AG09309 (cell line): Measurements from ENCODE around the gene PPP1R37.

Experiments
- DNase-seq: peaks from one replicate; pipeline ENCODE4 v3.0.0-alpha.2; 2010; ENCODE audit warnings: low read depth
- H3K4me3 ChIP-seq: 2 replicates; pipeline ENCODE4 v1.5.1; 2011; ENCODE audit warnings: mild to moderate bottlenecking, low read depth, low read length, moderate library complexity; ENCODE audit not compliant: control insufficient read depth
- TF ChIP-seq, protein P1 (sequence below): IDR thresholded peaks from 2 replicates; pipeline ENCODE4 v1.5.1; 2011; ENCODE audit warnings: mild to moderate bottlenecking, low read depth, low read length, inconsistent platforms; ENCODE audit not compliant: insufficient read depth, control insufficient read depth; ENCODE audit errors: missing control alignments

Gene PPP1R37

GRCh38 chr19:45087531-45087930 lies 5.4 kb upstream of the PPP1R37 start:
- no peak overlapping the region for H3K4me3 ChIP-seq
- TF ChIP-seq, protein P1, sequence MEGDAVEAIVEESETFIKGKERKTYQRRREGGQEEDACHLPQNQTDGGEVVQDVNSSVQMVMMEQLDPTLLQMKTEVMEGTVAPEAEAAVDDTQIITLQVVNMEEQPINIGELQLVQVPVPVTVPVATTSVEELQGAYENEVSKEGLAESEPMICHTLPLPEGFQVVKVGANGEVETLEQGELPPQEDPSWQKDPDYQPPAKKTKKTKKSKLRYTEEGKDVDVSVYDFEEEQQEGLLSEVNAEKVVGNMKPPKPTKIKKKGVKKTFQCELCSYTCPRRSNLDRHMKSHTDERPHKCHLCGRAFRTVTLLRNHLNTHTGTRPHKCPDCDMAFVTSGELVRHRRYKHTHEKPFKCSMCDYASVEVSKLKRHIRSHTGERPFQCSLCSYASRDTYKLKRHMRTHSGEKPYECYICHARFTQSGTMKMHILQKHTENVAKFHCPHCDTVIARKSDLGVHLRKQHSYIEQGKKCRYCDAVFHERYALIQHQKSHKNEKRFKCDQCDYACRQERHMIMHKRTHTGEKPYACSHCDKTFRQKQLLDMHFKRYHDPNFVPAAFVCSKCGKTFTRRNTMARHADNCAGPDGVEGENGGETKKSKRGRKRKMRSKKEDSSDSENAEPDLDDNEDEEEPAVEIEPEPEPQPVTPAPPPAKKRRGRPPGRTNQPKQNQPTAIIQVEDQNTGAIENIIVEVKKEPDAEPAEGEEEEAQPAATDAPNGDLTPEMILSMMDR = no peak
- no peak for DNase-seq

DNA sequence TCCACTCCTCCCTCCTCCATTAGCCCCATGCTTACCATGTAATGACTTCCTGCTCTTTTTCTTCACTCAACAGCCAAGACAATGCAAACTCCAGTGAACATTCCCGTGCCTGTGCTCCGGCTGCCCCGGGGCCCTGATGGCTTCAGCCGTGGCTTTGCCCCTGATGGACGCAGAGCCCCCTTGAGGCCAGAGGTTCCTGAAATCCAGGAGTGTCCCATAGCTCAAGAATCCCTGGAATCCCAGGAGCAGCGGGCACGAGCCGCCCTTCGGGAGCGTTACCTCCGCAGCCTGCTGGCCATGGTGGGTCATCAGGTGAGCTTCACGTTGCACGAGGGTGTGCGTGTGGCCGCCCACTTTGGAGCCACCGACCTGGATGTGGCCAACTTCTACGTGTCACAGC lies 2.9 kb upstream of the PPP1R37 start:
- no peak for DNase-seq
- TF ChIP-seq, protein P1 = no peak
- no peak overlapping the region for H3K4me3 ChIP-seq

DNA sequence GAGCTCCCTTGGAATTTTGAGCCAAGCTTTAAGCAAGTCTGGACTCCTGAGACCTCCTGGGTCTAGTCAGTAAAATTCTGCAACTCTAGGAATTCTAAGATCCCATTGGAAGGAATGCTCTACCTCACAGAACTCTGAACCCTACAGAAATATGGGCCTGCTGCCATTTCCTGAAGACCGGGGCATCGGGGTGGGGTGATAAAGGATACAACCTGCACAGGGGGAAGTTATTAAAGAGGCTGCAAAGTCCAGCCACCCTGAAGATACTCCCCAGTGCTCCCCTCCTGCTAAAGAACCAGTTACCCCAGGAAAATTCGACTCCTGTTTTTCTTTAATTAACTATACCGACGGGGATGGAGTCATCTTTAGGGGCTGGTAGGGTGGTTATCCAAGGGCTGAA lies 2.4 kb upstream of the PPP1R37 start:
- no peak for DNase-seq
- peak overlapping the region; percentile 39 for H3K4me3 ChIP-seq
- TF ChIP-seq, protein P1 = no peak

GRCh38 chr19:45091031-45091923 lies 1.7 kb upstream of the PPP1R37 start:
- peak; percentile 95 for DNase-seq
- peak overlapping the region; percentile 87 for H3K4me3 ChIP-seq

DNA sequence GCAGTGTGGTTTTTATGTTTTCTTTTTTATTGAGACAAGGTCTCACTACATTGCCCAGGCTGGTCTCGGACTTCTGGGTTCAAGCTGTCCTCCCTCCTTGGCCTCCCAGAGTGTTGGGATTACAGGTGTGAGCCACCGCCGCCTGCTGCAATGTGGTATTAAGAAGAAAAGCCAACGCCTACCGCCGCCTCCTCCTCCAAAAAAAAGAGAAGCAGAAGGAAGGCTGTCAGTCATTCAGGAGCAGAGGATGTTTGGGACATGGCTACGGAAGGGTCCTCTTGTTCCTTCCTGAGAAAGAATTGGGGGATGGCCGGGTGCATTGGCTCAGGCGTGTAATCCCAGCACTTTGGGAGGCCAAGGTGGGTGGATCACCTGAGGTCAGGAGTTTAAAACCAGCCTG lies 1.2 kb downstream of the PPP1R37 start:
- DNase-seq = no peak
- TF ChIP-seq, protein P1 = no peak
- H3K4me3 ChIP-seq = peak overlapping the region; percentile 87

More at GRCh38 chr19:45091031-45091923, 1.7 kb upstream of the PPP1R37 start:
- TF ChIP-seq, protein P1 = no peak

DNA sequence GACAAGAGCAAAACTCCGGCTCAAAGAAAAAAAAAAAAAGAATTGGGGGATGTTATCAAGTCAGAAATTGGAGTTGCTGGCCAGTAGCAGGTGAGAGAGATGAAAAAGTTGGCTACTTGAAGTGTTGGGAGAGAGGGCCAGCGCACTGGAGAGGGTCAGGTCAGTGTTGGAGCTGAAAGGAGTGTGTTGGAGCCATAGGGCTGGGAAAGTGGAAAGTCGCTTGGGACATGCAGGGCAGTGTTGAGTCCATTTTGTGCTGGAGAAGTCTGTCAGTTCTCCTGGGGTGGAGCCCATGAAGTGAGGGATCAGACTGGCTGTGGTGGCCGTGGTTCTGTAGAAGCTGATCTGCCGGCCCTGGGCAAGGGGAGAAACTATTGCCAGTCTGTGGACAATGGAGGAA lies 1.7 kb downstream of the PPP1R37 start:
- TF ChIP-seq, protein P1 = no peak
- no peak for DNase-seq
- H3K4me3 ChIP-seq = no peak overlapping the region
